ENCODE measurements around the gene SCML2. TPM values are rescaled to one million over a fixed set of nuclear protein-coding genes. Genes with fewer than 3 reads are reported as not detected.

Gene SCML2
- total and polyA plus RNA-seq, 5 donors, result 1.2 to 1.7 (median 1.2) TPM

DNA sequence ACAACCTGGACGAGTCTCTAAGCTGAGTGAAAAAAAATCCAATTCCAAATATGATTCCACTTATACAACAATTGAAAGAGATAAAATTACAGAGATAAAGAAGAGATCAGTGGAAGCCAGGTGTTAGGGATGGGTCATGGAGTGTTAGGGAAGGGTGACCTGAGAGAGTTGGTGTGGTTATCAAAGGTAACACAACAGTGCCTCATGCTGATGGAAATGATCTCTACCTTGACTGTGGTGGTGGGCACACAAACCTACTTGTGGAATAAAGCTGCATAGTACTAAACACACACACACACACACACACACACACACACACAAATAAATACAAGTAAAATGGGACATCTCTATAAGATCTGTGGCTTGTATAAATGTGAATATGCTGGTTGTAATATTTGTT lies 159.8 kb downstream of the SCML2 start:
- Histone ChIP-seq H3K4me1 (ENCODE audit: control insufficient read depth, insufficient read depth, low read length) (no peaks in the 10 kb centered on the region), H3K27ac (ENCODE audit: low read length) (no peak overlapping the region), H3K4me3 (ENCODE audit: low read length) (no peak overlapping the region), H3K9me3 (ENCODE audit: control insufficient read depth, low read length) (no peaks in the 10 kb centered on the region), H3K27me3 (ENCODE audit: control insufficient read depth, insufficient read depth) (no peaks in the 10 kb centered on the region)
- intact Hi-C loops (cut with DNase I), result no loop called here
- ATAC-seq (no peak), DNase-seq (no peak)
- 40% methylated on average over 1 of the region's 1 CpG for WGBS

Other genes with a start within 250 kb of the SCML2 start
- under 1 TPM; 0.11 to 0.85 (median 0.36) TPM for gene BEND2, start 133.8 kb downstream of the SCML2 start, total RNA-seq
- 0.18 TPM for gene BEND2, start 133.8 kb downstream of the SCML2 start, polyA plus RNA-seq
- 10 to 100 TPM; 11.2 to 15.9 (median 14.8) TPM for gene CDKL5, start 70.9 kb upstream of the SCML2 start, total RNA-seq
- gene CDKL5, start 70.9 kb upstream of the SCML2 start, polyA plus RNA-seq, result 3.3 TPM